HS-5 (cell line): ENCODE results near the gene NRP1.

Experiments
- DNase-seq: peaks from one replicate; pipeline ENCODE4 v3.0.0-alpha.2; 2012; ENCODE audit warnings: low read depth

Gene NRP1

GRCh38 chr10:33212061-33212748, 122.3 kb downstream of the NRP1 start:
- DNase-seq = no peak

GRCh38 chr10:33211106-33211878, 123.2 kb downstream of the NRP1 start:
- DNase-seq = no peak

GRCh38 chr10:33209802-33210201, 124.7 kb downstream of the NRP1 start:
- DNase-seq = no peak

- no peak for DNase-seq
Measured at GRCh38 chr10:33208166-33208565, 126.3 kb downstream of the NRP1 start.

- DNase-seq = no peak
Measured at GRCh38 chr10:33204031-33204430, 130.4 kb downstream of the NRP1 start.

- DNase-seq = no peak
Measured at GRCh38 chr10:33201971-33202370, 132.5 kb downstream of the NRP1 start.

- no peak for DNase-seq
Measured at GRCh38 chr10:33201056-33201780, 133.2 kb downstream of the NRP1 start.

- DNase-seq = no peak
Measured at GRCh38 chr10:33199731-33200232, 134.7 kb downstream of the NRP1 start.

- DNase-seq = no peak
Measured at GRCh38 chr10:33198610-33199009, 135.9 kb downstream of the NRP1 start.

- no peak for DNase-seq
Measured at GRCh38 chr10:33196710-33197491, 137.6 kb downstream of the NRP1 start.

GRCh38 chr10:33196377-33196706, 138.1 kb downstream of the NRP1 start:
- DNase-seq = no peak

GRCh38 chr10:33195608-33196376, 138.7 kb downstream of the NRP1 start:
- no peak for DNase-seq

- no peak for DNase-seq
Measured at GRCh38 chr10:33193701-33194521, 140.6 kb downstream of the NRP1 start.

GRCh38 chr10:33193057-33193700, 141.3 kb downstream of the NRP1 start:
- DNase-seq = no peak

- no peak for DNase-seq
Measured at GRCh38 chr10:33192190-33192589, 142.3 kb downstream of the NRP1 start.

GRCh38 chr10:33190406-33190805, 144.1 kb downstream of the NRP1 start:
- no peak for DNase-seq

GRCh38 chr10:33189808-33190207, 144.7 kb downstream of the NRP1 start:
- DNase-seq = no peak

- DNase-seq = no peak
Measured at GRCh38 chr10:33189363-33189762, 145.1 kb downstream of the NRP1 start.

GRCh38 chr10:33187427-33187999, 147.0 kb downstream of the NRP1 start:
- DNase-seq = no peak

- no peak for DNase-seq
Measured at GRCh38 chr10:33186150-33186549, 148.3 kb downstream of the NRP1 start.
